NCI-H460 (cell line): ENCODE results near the gene NIPBL. TPM values are rescaled to one million over a fixed set of nuclear protein-coding genes. Genes with fewer than 3 reads are reported as not detected.

Source experiments
- DNase-seq: peaks from one replicate; pipeline ENCODE4 v3.0.0-alpha.2; 2016; ENCODE audit warnings: low read depth; ENCODE audit errors: extremely low read depth
- total RNA-seq: library from RNA; depleted of rRNA; stranded (reverse); fragments of >200 nt; shearing (Covaris generic); gene quantifications from 2 replicates; pipeline ENCODE4 v1.2.3, GENCODE V29; 2014

NIPBL gene
- total RNA-seq, 1 experiment from 2014 or later, result 15.7 TPM

GRCh38 chr5:37014321-37014720 lies 137.8 kb downstream of the NIPBL start:
- no peak for DNase-seq

GRCh38 chr5:37015795-37016666 lies 139.5 kb downstream of the NIPBL start:
- DNase-seq, result no peak

- DNase-seq, result no peak
These were observed 152.3 kb downstream of the NIPBL start for GRCh38 chr5:37028910-37029309.

GRCh38 chr5:37029436-37029835 lies 152.9 kb downstream of the NIPBL start:
- DNase-seq, result no peak

GRCh38 chr5:37034955-37035354 lies 158.4 kb downstream of the NIPBL start:
- no peak for DNase-seq

- no peak for DNase-seq
These were observed 161.3 kb downstream of the NIPBL start for GRCh38 chr5:37037840-37038239.

- DNase-seq, result no peak
These were observed 163.3 kb downstream of the NIPBL start for GRCh38 chr5:37039824-37040223.

- DNase-seq, result no peak
These were observed 167.1 kb downstream of the NIPBL start for GRCh38 chr5:37043693-37044092.

GRCh38 chr5:37044120-37044519 lies 167.6 kb downstream of the NIPBL start:
- DNase-seq, result no peak

GRCh38 chr5:37045703-37046102 lies 169.1 kb downstream of the NIPBL start:
- DNase-seq, result no peak

GRCh38 chr5:37047947-37048346 lies 171.4 kb downstream of the NIPBL start:
- DNase-seq, result no peak

GRCh38 chr5:37054391-37054790 lies 177.8 kb downstream of the NIPBL start:
- no peak for DNase-seq

GRCh38 chr5:37055383-37055990 lies 178.9 kb downstream of the NIPBL start:
- no peak for DNase-seq

GRCh38 chr5:37056762-37057161 lies 180.2 kb downstream of the NIPBL start:
- no peak for DNase-seq

- no peak for DNase-seq
These were observed 183.5 kb downstream of the NIPBL start for GRCh38 chr5:37060030-37060429.

GRCh38 chr5:37063739-37064138 lies 187.2 kb downstream of the NIPBL start:
- DNase-seq, result no peak

GRCh38 chr5:37064442-37064841 lies 187.9 kb downstream of the NIPBL start:
- no peak for DNase-seq

- DNase-seq, result no peak
These were observed 194.9 kb downstream of the NIPBL start for GRCh38 chr5:37071487-37071886.

- DNase-seq, result no peak
These were observed 195.5 kb downstream of the NIPBL start for GRCh38 chr5:37071901-37072581.

GRCh38 chr5:37075399-37075950 lies 198.9 kb downstream of the NIPBL start:
- DNase-seq, result no peak

GRCh38 chr5:37077146-37077545 lies 200.6 kb downstream of the NIPBL start:
- no peak for DNase-seq
